ENCODE results near the gene ANO8. TPM values are rescaled to one million over a fixed set of nuclear protein-coding genes. Genes with fewer than 3 reads are reported as not detected.

Gene ANO8
- total RNA-seq, 4 donors from 2014 or later, result 6.7 to 73.0 (median 10.3) TPM

DNA sequence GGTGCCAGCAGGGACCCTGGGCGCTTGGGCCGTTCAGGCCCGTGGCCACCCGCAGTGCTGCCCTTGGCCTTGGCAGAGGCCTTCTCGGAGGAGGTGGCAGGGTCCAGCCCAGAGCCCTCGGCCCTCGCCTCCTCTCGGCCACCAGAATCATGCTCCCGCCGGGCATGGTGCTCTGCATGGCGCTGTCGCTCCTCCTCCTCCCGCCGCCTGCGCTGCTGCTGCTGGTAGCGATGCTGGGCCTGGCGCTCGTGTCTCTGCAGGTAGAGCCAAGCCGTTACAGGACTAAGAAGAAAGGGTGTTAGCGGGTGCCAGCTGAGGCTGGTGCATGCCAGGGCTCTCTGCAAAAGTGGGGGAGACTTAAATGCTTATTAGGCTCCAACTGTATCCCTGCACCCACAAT, 9.5 kb downstream of the ANO8 start:
- no peak for TF ChIP-seq EP300 (IDR thresholded peaks at IDR 0.05; ENCODE audit: low read depth)
- TF ChIP-seq POLR2A (IDR thresholded peaks at IDR 0.05), result no peak
- no peak for TF ChIP-seq POLR2AphosphoS5 (IDR thresholded peaks at IDR 0.05)
- H3K36me3 ChIP-seq, result peaks cover 0 to 7% (median 2%) of the 10 kb centered on the region in 4 donors
- DNase-seq, result no peak
- intact Hi-C loops (cut with DNase I; ENCODE audit: low total_unique reads), result no loop called here
- peaks cover 15% of the 10 kb centered on the region for H3K27me3 ChIP-seq
- no peak overlapping the region for H3K4me3 ChIP-seq
- 95% methylated on average over 4 of the region's 20 CpGs; no CpG with 5 or more reads in 1 of the 2 donors for WGBS, 2 donors (ENCODE audit: low coverage in 1 of 2)
- H3K9me3 ChIP-seq, result no peaks in the 10 kb centered on the region
- H3K4me1 ChIP-seq, result peaks cover 13 to 28% (median 22%) of the 10 kb centered on the region in 4 donors
- in situ Hi-C loops (cut with MboI; ENCODE audit: low pct_ligation_motif_present in 1 of 4, low pct_unique_long_range_greater_than_20kb in 1 of 4, low sequenced_read_pairs in 3 of 4), result no loop called here
- H3K27ac ChIP-seq, result no peak overlapping the region

DNA sequence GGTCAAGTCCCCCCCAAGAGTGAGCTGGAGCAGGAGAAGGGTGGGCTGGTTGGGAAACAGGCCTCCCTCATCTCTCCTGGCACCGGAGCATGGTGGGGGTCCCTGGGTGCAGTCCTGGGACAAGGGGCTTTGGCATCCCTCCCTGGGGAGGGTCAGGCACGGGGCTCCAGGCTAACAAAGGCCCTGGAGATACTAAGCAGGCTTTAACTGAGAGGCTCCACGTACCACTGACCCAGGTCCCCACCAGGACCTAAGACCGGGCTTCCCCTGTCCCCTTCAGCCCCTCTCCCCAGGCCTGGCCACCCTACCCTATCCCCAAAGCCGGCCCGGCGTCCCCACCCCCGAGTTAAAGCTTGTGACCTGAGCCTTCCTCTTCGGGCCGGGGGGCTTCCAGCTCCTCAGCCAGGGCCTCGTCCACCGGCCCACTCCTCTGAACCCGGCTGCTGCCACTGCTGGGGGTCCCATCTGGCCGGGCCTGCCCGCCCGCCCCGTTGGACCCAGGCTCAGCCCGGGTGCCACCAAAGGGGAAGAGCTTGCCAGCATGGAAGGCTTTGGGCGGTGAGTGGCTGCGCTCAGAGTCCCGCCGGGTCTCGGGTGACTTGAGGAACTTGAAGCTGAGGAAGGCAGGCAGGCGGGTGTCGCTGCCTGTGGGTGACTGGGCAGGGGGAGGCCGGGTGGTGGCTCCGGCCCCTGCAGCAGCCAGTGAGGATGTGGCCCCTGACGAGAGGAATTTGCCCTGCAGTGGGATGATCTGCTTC, 10.1 kb downstream of the ANO8 start:
- 91% methylated on average over 27 of the region's 28 CpGs; no CpG with 5 or more reads in 1 of the 2 donors for WGBS, 2 donors (ENCODE audit: low coverage in 1 of 2)
- Histone ChIP-seq H3K4me3 (no peak overlapping the region), H3K27me3 (peaks cover 9% of the 10 kb centered on the region), H3K27ac (no peak overlapping the region), H3K9me3 (no peaks in the 10 kb centered on the region), H3K4me1 (peaks cover 13 to 27% (median 22%) of the 10 kb centered on the region in 4 donors), H3K36me3 (peaks cover 0 to 13% (median 5%) of the 10 kb centered on the region in 4 donors)
- in situ Hi-C loops (cut with MboI; ENCODE audit: low pct_ligation_motif_present in 1 of 4, low pct_unique_long_range_greater_than_20kb in 1 of 4, low sequenced_read_pairs in 3 of 4), result no loop called here
- intact Hi-C loops (cut with DNase I; ENCODE audit: low total_unique reads), result no loop called here
- no peak for DNase-seq
- TF ChIP-seq POLR2A (IDR thresholded peaks at IDR 0.05), result no peak
- TF ChIP-seq, protein P1, sequence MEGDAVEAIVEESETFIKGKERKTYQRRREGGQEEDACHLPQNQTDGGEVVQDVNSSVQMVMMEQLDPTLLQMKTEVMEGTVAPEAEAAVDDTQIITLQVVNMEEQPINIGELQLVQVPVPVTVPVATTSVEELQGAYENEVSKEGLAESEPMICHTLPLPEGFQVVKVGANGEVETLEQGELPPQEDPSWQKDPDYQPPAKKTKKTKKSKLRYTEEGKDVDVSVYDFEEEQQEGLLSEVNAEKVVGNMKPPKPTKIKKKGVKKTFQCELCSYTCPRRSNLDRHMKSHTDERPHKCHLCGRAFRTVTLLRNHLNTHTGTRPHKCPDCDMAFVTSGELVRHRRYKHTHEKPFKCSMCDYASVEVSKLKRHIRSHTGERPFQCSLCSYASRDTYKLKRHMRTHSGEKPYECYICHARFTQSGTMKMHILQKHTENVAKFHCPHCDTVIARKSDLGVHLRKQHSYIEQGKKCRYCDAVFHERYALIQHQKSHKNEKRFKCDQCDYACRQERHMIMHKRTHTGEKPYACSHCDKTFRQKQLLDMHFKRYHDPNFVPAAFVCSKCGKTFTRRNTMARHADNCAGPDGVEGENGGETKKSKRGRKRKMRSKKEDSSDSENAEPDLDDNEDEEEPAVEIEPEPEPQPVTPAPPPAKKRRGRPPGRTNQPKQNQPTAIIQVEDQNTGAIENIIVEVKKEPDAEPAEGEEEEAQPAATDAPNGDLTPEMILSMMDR (IDR thresholded peaks at IDR 0.05), result no peak
- no peak for TF ChIP-seq POLR2AphosphoS5 (IDR thresholded peaks at IDR 0.05)
- no peak for TF ChIP-seq EP300 (IDR thresholded peaks at IDR 0.05; ENCODE audit: low read depth)

DNA sequence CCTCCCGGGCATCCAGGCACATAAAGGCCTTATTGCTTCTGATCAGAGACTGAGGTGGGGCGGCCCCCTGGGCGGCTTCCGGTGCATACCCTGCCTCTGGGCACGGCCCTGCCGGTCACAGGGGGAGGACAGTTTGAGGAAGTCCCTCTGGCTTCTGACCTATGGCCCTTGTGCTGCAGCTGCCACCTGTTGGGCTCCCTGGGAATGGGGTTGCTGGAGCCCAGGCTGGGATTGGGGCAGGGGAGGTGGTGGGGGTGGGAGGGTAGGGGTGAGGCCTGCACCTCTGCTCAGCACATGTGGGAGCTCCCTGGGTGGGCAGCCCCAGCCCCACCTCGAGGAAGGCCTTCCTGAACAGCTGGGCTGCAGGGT, 10.7 kb downstream of the ANO8 start:
- Histone ChIP-seq H3K27ac (peak overlapping the region in 1 of 4 donors; percentile 21), H3K9me3 (no peaks in the 10 kb centered on the region), H3K4me3 (no peak overlapping the region), H3K4me1 (peaks cover 7 to 22% (median 16%) of the 10 kb centered on the region in 4 donors), H3K36me3 (peaks cover 0 to 19% (median 8%) of the 10 kb centered on the region in 4 donors), H3K27me3 (peaks cover 3% of the 10 kb centered on the region)
- TF ChIP-seq POLR2AphosphoS5 (IDR thresholded peaks at IDR 0.05) (no peak), POLR2A (IDR thresholded peaks at IDR 0.05) (no peak), EP300 (IDR thresholded peaks at IDR 0.05; ENCODE audit: low read depth) (no peak)
- TF ChIP-seq, protein P1 (IDR thresholded peaks at IDR 0.05), result no peak
- WGBS, 2 donors (ENCODE audit: low coverage in 1 of 2), result 40% methylated on average over 2 of the region's 7 CpGs; no CpG with 5 or more reads in 1 of the 2 donors
- no peak for DNase-seq
- in situ Hi-C loops (cut with MboI; ENCODE audit: low pct_ligation_motif_present in 1 of 4, low pct_unique_long_range_greater_than_20kb in 1 of 4, low sequenced_read_pairs in 3 of 4), result no loop called here
- intact Hi-C loops (cut with DNase I; ENCODE audit: low total_unique reads), result no loop called here

DNA sequence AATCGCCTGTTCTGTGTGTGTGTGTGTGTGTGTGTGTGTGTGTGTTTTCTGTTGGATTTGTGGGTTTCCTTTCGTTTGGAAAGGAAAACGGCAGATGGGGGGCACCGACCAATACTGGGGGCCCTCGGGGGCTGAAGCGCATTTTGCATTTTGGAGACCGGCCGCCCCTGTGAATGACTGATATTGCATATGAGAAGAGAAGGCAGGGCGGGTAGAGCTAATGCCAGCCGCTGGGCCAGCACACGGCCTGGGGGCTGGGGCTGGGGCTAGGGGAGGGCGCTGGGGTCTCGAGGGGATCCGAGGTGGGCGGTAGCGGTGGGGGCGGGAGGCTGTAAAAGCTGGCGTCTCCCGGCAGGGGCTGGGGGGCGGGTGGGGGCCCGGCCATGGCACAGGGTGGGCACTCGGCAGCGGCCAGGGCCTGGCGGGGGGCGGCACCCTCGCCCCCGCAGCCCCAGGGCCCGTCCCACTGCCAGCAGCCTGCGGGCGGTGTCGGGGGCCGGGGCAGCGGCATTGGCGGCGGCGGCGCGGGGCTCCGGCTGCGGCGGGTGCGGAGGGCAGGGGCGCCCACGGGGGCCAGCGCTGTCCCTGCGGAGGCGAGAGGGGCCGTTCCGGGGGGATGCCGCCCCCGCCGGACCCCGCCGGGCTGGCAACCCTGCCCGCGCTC, 11.2 kb downstream of the ANO8 start:
- in situ Hi-C loops (cut with MboI; ENCODE audit: low pct_ligation_motif_present in 1 of 4, low pct_unique_long_range_greater_than_20kb in 1 of 4, low sequenced_read_pairs in 3 of 4), result no loop called here
- peak overlapping the region in 1 of 4 donors; percentile 21 for H3K27ac ChIP-seq
- H3K9me3 ChIP-seq, result no peaks in the 10 kb centered on the region
- no peak for DNase-seq
- H3K36me3 ChIP-seq, result peaks cover 0 to 19% (median 8%) of the 10 kb centered on the region in 4 donors
- no peak for TF ChIP-seq POLR2AphosphoS5 (IDR thresholded peaks at IDR 0.05)
- TF ChIP-seq POLR2A (IDR thresholded peaks at IDR 0.05), result no peak
- no peak for TF ChIP-seq EP300 (IDR thresholded peaks at IDR 0.05; ENCODE audit: low read depth)
- TF ChIP-seq, protein P1 (IDR thresholded peaks at IDR 0.05), result no peak
- no peaks in the 10 kb centered on the region for H3K27me3 ChIP-seq
- H3K4me1 ChIP-seq, result peaks cover 4 to 16% (median 11%) of the 10 kb centered on the region in 4 donors
- intact Hi-C loops (cut with DNase I; ENCODE audit: low total_unique reads), result no loop called here
- 55% methylated on average over 13 of the region's 56 CpGs; no CpG with 5 or more reads in 1 of the 2 donors for WGBS, 2 donors (ENCODE audit: low coverage in 1 of 2)
- H3K4me3 ChIP-seq, result no peak overlapping the region

Data from transverse colon (tissue), 4 donors.